CD4-positive, alpha-beta T cell treated with Interleukin-15 for 1 hour (primary cell): ENCODE results near the gene CBX6.

Source experiments
- DNase-seq: peaks from one replicate; pipeline ENCODE4 v3.0.0-alpha.2; 2020

CBX6 gene

GRCh38 chr22:38834991-38835390 is 37.0 kb downstream of the CBX6 start:
- DNase-seq: no peak

GRCh38 chr22:38834215-38834953 is 37.6 kb downstream of the CBX6 start:
- DNase-seq: no peak

- DNase-seq: no peak
Observed at GRCh38 chr22:38833061-38833460, 39.0 kb downstream of the CBX6 start.

GRCh38 chr22:38832005-38832978 is 39.7 kb downstream of the CBX6 start:
- DNase-seq: no peak

GRCh38 chr22:38831166-38831945 is 40.7 kb downstream of the CBX6 start:
- DNase-seq: no peak

GRCh38 chr22:38830845-38831108 is 41.2 kb downstream of the CBX6 start:
- no peak for DNase-seq

GRCh38 chr22:38830026-38830844 is 41.8 kb downstream of the CBX6 start:
- no peak for DNase-seq

- DNase-seq: no peak
Observed at GRCh38 chr22:38829485-38829884, 42.5 kb downstream of the CBX6 start.

GRCh38 chr22:38828616-38829205 is 43.3 kb downstream of the CBX6 start:
- no peak for DNase-seq

- no peak for DNase-seq
Observed at GRCh38 chr22:38828191-38828590, 43.8 kb downstream of the CBX6 start.

GRCh38 chr22:38827510-38827909 is 44.5 kb downstream of the CBX6 start:
- DNase-seq: no peak

- DNase-seq: no peak
Observed at GRCh38 chr22:38826801-38827200, 45.2 kb downstream of the CBX6 start.

- no peak for DNase-seq
Observed at GRCh38 chr22:38826386-38826785, 45.6 kb downstream of the CBX6 start.

- DNase-seq: no peak
Observed at GRCh38 chr22:38824585-38824984, 47.4 kb downstream of the CBX6 start.

GRCh38 chr22:38823637-38824036 is 48.4 kb downstream of the CBX6 start:
- no peak for DNase-seq

GRCh38 chr22:38823076-38823475 is 48.9 kb downstream of the CBX6 start:
- no peak for DNase-seq

GRCh38 chr22:38820020-38820419 is 52.0 kb downstream of the CBX6 start:
- no peak for DNase-seq

- no peak for DNase-seq
Observed at GRCh38 chr22:38819387-38819940, 52.6 kb downstream of the CBX6 start.

- DNase-seq: no peak
Observed at GRCh38 chr22:38817196-38817595, 54.8 kb downstream of the CBX6 start.

GRCh38 chr22:38815842-38816241 is 56.2 kb downstream of the CBX6 start:
- DNase-seq: no peak
